K562 (cell line): ENCODE measurements around the gene RFC2. TPM values are rescaled to one million over a fixed set of nuclear protein-coding genes. Genes with fewer than 3 reads are reported as not detected.

Experiments
- ATAC-seq: fragments of 200-7000 bp; cut with Tn5 transposase; 3 replicates; pipeline ENCODE4 v1.9.1; 2020; ENCODE audit warnings: moderate library complexity
- BruUV-seq: library from RNA; stranded (reverse); fragments of 400-500 nt; replicated peaks from 2 replicates; lab custom pipeline; 2021; lab: Mats Ljungman, UMichigan
- CTCF ChIA-PET: fragments of 300-600 bp; formaldehyde crosslinking; extraction: SDS; loops from one replicate; lab custom pipeline; 2021; ENCODE audit warnings: low intra/inter-chr PET ratio; lab: Yijun Ruan, JAX
- POLR2A ChIA-PET: fragments of 300-600, 350-650 bp; sonication (Branson Sonifier 250); formaldehyde crosslinking; extraction: SDS; loops from one replicate; lab custom pipeline; 2021; ENCODE audit warnings: antibody characterized with exemption, inconsistent platforms; lab: Yijun Ruan, JAX
- DNase-seq, 4 experiments: peaks; one replicate each; pipeline versions ENCODE4 v3.0.0 to v3.0.0-alpha.2; 2011 to 2018; ENCODE audit warnings: low spot score in 3 of 4, mixed read lengths in 3 of 4; ENCODE audit errors: extremely low read depth in 1 of 4
- FAIRE-seq: peaks from 2 replicates; lab custom pipeline; 2011; peaks lifted over from hg19 to GRCh38; lab: Jason Lieb, UNC
- H2AFZ ChIP-seq: 2 replicates; pipeline ENCODE4 v1.6.0; 2011; ENCODE audit warnings: low read depth, low read length, control low read depth, inconsistent platforms
- H3K27ac ChIP-seq: fragments of 200-600 bp; 3 replicates; pipeline ENCODE4 v1.8.0; 2011; ENCODE audit warnings: low read depth, mild to moderate bottlenecking, control low read depth, inconsistent platforms, low read length, moderate library complexity, mixed read lengths; ENCODE audit errors: extremely low read depth
- H3K27me3 ChIP-seq, 2 experiments: fragments of 300-600 bp in 1 of 2; 2 replicates in 1 of 2; 3 replicates in 1 of 2; pipeline versions ENCODE4 v1.6.0 to v1.8.0; 2011; ENCODE audit warnings: inconsistent platforms in 2 of 2, low read length in 2 of 2, mild to moderate bottlenecking in 1 of 2, mixed read lengths in 1 of 2, moderate library complexity in 1 of 2; ENCODE audit not compliant: control insufficient read depth in 2 of 2, insufficient read depth in 2 of 2
- H3K36me3 ChIP-seq: fragments of 300-600 bp; 3 replicates; pipeline ENCODE4 v1.8.0; 2011; ENCODE audit warnings: mild to moderate bottlenecking, low read length, inconsistent platforms; ENCODE audit not compliant: control insufficient read depth, insufficient read depth
- H3K4me1 ChIP-seq, 2 experiments: fragments of 200-600 bp in 1 of 2; replicated peaks in 1 of 2; 2 replicates in 1 of 2; 3 replicates in 1 of 2; pipeline versions ENCODE4 v1.5.1 to v1.8.0; 2011; ENCODE audit warnings: inconsistent platforms in 2 of 2, low read length in 2 of 2, mild to moderate bottlenecking in 1 of 2, mixed read lengths in 1 of 2, moderate library complexity in 1 of 2; ENCODE audit not compliant: control insufficient read depth in 2 of 2, insufficient read depth in 2 of 2
- H3K4me2 ChIP-seq: 2 replicates; pipeline ENCODE4 v1.6.1; 2011; ENCODE audit warnings: low read length, control low read depth, inconsistent platforms, mixed read lengths; ENCODE audit not compliant: insufficient read depth
- H3K4me3 ChIP-seq: fragments of 200-600 bp; sonication (generic), shearing (Covaris generic); 2 replicates; pipeline ENCODE4 v1.5.1; 2016; ENCODE audit warnings: control low read depth, inconsistent platforms
- H3K79me2 ChIP-seq: fragments of 200-600 bp; 3 replicates; pipeline ENCODE4 v1.8.0; 2011; ENCODE audit warnings: low read length, inconsistent platforms; ENCODE audit not compliant: control insufficient read depth, insufficient read depth
- H3K9ac ChIP-seq, 2 experiments: 2 replicates each; pipeline versions ENCODE4 v1.6.0 to v1.6.1; 2011; ENCODE audit warnings: low read depth in 2 of 2, low read length in 2 of 2, control low read depth in 1 of 2, inconsistent platforms in 1 of 2, mild to moderate bottlenecking in 1 of 2, mixed read lengths in 1 of 2; ENCODE audit not compliant: insufficient read depth in 1 of 2
- H3K9me1 ChIP-seq: one replicate; pipeline ENCODE4 v1.6.0; 2011; ENCODE audit warnings: inconsistent platforms, mild to moderate bottlenecking, low read length, moderate library complexity; ENCODE audit not compliant: control insufficient read depth, insufficient read depth
- H3K9me3 ChIP-seq: replicated peaks from 2 replicates; pipeline ENCODE4 v1.5.1; 2011; ENCODE audit warnings: low read depth, low read length, inconsistent platforms; ENCODE audit not compliant: control insufficient read depth, insufficient read depth
- H4K20me1 ChIP-seq: replicated peaks from 2 replicates; pipeline ENCODE4 v1.6.1; 2011; ENCODE audit warnings: low read length, inconsistent platforms, mixed read lengths; ENCODE audit not compliant: control insufficient read depth, insufficient read depth
- DDX20 ChIP-seq: fragments of 450-650 bp; IDR thresholded peaks from 2 replicates; pipeline ENCODE4 v1.6.1; 2016; ENCODE audit warnings: missing genetic modification characterization, low read depth, mild to moderate bottlenecking, missing compliant biosample characterization, moderate library complexity
- POLR2AphosphoS5 ChIP-seq: IDR thresholded peaks from 2 replicates; pipeline ENCODE4 v1.6.1; 2011; ENCODE audit warnings: mild to moderate bottlenecking, low read depth, low read length, moderate library complexity; ENCODE audit not compliant: control insufficient read depth, insufficient read depth
- SMARCB1 ChIP-seq: IDR thresholded peaks from 2 replicates; pipeline ENCODE4 v1.6.1; 2011; ENCODE audit warnings: improper control_type of control experiment, low read depth; ENCODE audit not compliant: insufficient read length
- WGBS: fragments of 100-300 bp; shearing (Covaris generic); methylation state at CpG from one replicate; pipeline ENCODE4 v1.1.6; 2016; ENCODE audit warnings: low coverage, mixed read lengths; ENCODE audit not compliant: insufficient coverage; ENCODE audit errors: missing lambda C conversion rate; 5-methylcytosine and 5-hydroxymethylcytosine counted together
- in situ Hi-C: fragments of 300-500 bp; cut with MboI; formaldehyde crosslinking; loops from 4 replicates; pipeline ENCODE4 v1.15.0; 2018; ENCODE audit warnings: inconsistent platforms, mixed read lengths
- intact Hi-C: fragments of 100-400 bp; cut with micrococcal nuclease; formaldehyde crosslinking; loops from 2 replicates; pipeline ENCODE4 v1.14.2; 2022
- polyA plus RNA-seq, 8 experiments: library from polyadenylated mRNA; depleted of rRNA in 4 of 8; stranded (reverse) in 5 of 8; unstranded in 3 of 8; fragments of >200 nt; fragmentation: Nextera tagmentation in 2 of 8; fragmentation: Illumina TruSeq in 1 of 8; extraction: Ambion mirVana in 2 of 8; extraction: Trizol in 1 of 8; gene quantifications; 2 replicates each; pipeline versions ENCODE4 v1.2.1 to v1.2.3, GENCODE V29; 2011 to 2014; ENCODE audit warnings: inconsistent platforms in 1 of 8, missing spikeins in 1 of 8
- total RNA-seq, 7 experiments: library from RNA; depleted of rRNA in 6 of 7; stranded (reverse); fragments of >200 nt in 6 of 7; fragmentation: Illumina TruSeq in 2 of 7; extraction: Trizol in 2 of 7; gene quantifications; 2 replicates each; pipeline versions ENCODE4 v1.2.1 to v1.2.3, GENCODE V29; 2011 to 2021; ENCODE audit warnings: low replicate concordance in 1 of 7

RFC2 gene
- total and polyA plus RNA-seq, 9 of the 15 experiments (the other 6 are each of a cell fraction or from before 2014, with no cell fraction given) = 32.5 to 161 (median 102) TPM

DNA sequence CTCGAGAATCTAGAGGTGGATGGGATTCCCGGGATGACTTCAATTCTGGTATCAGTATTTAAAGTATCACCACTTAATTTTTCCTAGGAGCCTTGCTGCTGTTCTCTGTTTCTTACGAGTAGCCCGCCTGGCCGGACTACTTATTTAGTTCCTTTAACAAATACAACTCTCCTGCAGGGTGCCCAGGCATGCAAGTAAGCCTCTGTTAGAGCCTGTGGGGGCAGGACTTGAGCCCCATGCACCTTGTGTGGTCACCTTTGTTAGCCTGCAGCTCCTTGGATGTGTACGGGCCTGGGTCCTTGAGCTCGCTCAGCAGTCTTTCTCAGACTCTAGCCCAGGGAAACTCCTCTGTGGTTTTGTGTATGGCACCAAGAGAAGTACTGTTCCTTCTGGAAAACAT is 63.9 kb downstream of the RFC2 start:
- no peaks in the 10 kb centered on the region for H3K9me1 ChIP-seq
- no peak overlapping the region for H3K4me2 ChIP-seq
- H3K27me3 ChIP-seq = no peaks in the 10 kb centered on the region
- H3K4me3 ChIP-seq = no peak overlapping the region
- H3K9me3 ChIP-seq = no peaks in the 10 kb centered on the region
- no peak for ATAC-seq
- DNase-seq = no peak
- H3K27ac ChIP-seq = no peak overlapping the region
- peaks cover 59% of the 10 kb centered on the region for H3K79me2 ChIP-seq
- in situ Hi-C loops = no loop called here
- H3K4me1 ChIP-seq = no peaks in the 10 kb centered on the region
- CTCF ChIA-PET = interaction anchor here (1.0 kb wide), 1 partner anchor 16 kb away, joined by 3 read pairs; no protein-coding TSS in a partner anchor
- peaks cover 94% of the 10 kb centered on the region for H3K36me3 ChIP-seq
- H2AFZ ChIP-seq = no peak overlapping the region
- intact Hi-C loops = no loop called here
- WGBS = over 99% methylated on average over 7 of the region's 7 CpGs
- peaks cover 36% of the 10 kb centered on the region for H4K20me1 ChIP-seq
- TF ChIP-seq POLR2AphosphoS5 (peak; percentile 5; the same call in 1 of the 2 replicates), SMARCB1 (no peak)
- no peak overlapping the region for H3K9ac ChIP-seq
- no peak for FAIRE-seq
- POLR2A ChIA-PET = interaction anchor here (0.6 to 7.2 kb wide), 4 partner anchors 9 to 1332 kb away, joined by 3 to 86 read pairs (median 3); partner anchors contain the start of gene EIF4H
- BruUV-seq = no TSS peak

DNA sequence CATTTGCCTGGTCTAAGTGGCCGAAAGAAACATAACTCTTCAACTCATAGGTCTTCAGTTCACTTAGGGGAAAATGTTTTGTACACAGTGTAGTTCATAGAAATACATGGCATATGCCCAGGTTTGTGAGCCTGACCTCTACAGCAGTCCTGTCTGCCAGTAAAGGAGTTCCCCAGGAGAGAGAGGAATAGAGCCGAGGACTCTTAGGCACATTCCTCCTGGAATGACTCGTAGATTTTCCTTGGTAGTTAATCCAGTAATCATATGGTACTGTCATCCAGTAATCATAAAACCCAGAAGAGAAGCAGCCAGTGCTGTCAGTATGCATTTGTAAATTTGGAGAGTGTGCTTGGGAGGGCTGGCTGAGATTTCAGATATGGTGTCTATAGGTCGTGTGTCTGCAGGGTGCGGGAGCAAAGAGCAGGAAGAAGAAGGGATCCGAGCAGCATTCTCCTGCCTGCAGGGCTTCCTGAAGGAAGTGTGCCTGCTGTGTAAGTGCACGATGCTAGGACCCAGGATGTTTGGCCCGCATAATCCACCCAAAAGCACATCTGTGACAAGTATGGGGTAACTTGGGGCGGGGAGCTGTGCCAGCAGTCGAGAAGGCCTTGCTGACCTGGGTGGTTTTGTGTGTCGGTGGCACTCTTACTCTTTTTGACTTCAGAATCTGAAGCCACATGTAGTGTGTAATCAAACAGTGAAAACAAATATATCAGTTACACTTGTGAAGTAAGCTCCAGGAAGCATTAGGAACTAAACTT is 66.1 kb downstream of the RFC2 start:
- Histone ChIP-seq H3K4me2 (no peak overlapping the region), H3K27me3 (no peaks in the 10 kb centered on the region), H3K4me3 (no peak overlapping the region), H2AFZ (no peak overlapping the region), H3K79me2 (peaks cover 80% of the 10 kb centered on the region), H3K9ac (no peak overlapping the region), H4K20me1 (peaks cover 55% of the 10 kb centered on the region), H3K4me1 (no peaks in the 10 kb centered on the region; a peak in 2 of 5 replicates), H3K36me3 (peaks cover 95% of the 10 kb centered on the region), H3K27ac (no peak overlapping the region), H3K9me1 (no peaks in the 10 kb centered on the region), H3K9me3 (no peaks in the 10 kb centered on the region)
- in situ Hi-C loops = no loop called here
- BruUV-seq = no TSS peak
- peak; percentile 33; the same call in 1 of the 2 replicates for TF ChIP-seq POLR2AphosphoS5
- no peak for TF ChIP-seq DDX20 (tag)
- 97% methylated on average over 11 of the region's 11 CpGs for WGBS
- ChIA-PET CTCF (no interaction called here), POLR2A (interaction anchor here (1.9 to 7.2 kb wide), 2 partner anchors 11 kb away, joined by 10 to 86 read pairs; partner anchors contain the start of gene EIF4H)
- FAIRE-seq (no peak), DNase-seq (no peak), ATAC-seq (no peak)
- intact Hi-C loops = no loop called here
